HG02870 (cell line): ENCODE data around the gene C11orf86.

Experiments
- ATAC-seq: cut with Tn5 transposase; IDR thresholded peaks from one replicate; pipeline ENCODE4 v1.9.1; 2021; ENCODE audit warnings: mild to moderate bottlenecking, moderate library complexity; ENCODE audit not compliant: unreplicated experiment

C11orf86 gene

DNA sequence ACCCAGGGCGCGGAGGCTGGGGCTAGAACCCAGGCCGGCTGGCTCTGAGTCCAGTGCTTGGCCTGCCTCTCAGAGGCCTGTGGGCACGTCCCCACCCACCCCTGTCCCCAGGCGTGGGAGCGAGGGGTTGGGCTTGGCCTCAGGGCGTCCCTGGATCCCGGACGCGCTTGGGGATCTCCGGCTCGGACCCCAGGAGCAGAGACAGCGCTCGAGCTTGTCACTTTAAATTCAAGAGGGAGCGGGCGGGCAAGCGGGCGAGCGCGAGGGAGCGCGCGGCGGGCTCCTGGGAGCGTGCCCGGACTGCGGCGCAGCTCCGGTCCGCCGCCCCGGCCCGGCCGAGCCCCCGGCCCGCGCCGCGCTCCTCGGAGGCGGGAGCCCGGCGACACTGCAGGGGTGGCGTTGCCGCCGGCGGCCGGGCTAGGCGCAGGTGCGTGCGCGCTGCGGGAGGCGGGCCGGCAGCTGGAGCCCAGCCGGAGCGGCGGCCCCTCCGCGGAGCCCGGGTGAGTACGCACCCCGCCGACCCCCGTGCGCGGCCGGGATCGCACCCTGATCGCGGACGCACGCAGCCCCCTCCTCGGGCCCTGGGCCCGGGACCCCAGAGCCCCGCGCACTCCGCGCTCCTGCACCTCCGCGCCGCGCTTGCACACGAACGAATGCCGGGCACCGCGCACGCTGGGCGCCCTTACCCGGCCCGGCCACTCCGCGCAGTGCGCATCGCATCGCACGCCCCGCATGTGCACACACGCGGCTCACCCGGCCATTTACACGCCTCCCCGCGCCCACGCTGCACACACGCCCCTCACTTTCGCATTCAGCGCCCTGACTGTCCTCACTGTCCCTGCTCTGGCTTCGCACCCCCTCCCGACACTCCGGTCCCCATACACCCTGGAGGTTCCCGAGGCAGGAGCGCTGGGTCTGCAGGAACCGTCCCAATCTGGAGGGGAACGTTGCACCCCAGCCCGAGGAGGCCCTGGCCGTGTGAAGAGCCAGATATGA is 48.2 kb downstream of the C11orf86 start, which contains the start of gene SYT12:
SYT12 (plus strand) TSS at position 174 of the 996 bp plus-strand sequence. CDS start 7,011 bp downstream, outside the sequence.
- ATAC-seq = no peak

DNA sequence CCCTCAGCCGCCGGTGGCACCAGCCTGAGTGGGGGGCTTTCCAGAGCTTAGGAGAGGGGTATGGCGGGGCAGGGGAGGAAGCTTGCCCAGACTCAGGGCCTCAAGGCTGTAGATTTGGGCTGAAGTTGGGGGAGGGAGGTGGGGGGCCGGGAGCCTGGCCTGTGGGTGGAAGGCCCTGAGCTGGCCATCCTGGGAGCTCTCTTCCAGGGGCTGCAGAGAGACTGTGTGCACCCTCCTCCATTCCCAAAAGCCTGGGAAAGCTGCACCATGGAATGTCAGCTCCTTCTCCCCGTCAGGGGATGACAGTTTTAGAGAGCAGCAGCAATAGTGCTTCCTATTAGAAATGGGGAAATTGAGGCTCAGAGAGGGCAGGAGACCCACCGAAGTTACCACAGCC is 48.9 kb downstream of the C11orf86 start:
- no peak for ATAC-seq

DNA sequence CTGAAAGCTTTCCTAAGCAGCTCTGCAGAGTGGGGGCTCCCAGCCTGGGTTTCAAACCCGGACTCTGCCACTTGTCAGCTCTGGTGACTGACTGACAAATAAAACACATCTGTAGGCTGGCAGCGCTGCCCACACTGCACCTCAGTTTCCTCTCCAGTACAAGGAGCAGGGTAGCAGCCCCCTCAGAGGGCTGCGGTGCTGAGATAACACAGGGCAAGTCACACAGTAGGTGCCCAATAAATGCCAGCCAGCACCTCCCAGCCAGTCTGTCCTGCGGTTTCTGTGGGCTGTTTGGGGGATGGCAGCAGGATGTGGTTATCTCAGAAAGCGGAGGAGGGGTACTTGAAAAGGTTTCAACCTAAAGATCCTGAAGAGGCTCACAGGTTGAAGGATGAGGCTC is 49.3 kb downstream of the C11orf86 start:
- ATAC-seq = no peak

DNA sequence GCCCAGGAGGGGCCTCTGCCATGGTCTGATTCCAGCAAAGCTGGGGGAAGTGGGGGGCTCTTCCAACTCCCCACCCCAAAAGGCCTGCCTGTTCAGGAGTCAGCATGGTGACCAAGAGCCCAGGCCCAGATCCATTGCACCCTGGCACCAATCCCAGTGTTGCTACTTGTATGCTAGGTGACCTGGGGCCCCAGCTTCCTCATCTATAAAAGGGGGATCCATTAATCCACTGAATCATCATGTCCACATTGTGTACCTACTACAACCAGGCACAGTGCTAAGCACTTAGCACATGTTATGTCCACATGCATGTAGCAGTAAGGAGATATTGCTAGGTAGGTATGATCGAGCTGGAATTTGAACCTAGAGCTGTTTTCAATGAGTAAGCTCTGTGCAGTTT is 49.9 kb downstream of the C11orf86 start:
- no peak for ATAC-seq

DNA sequence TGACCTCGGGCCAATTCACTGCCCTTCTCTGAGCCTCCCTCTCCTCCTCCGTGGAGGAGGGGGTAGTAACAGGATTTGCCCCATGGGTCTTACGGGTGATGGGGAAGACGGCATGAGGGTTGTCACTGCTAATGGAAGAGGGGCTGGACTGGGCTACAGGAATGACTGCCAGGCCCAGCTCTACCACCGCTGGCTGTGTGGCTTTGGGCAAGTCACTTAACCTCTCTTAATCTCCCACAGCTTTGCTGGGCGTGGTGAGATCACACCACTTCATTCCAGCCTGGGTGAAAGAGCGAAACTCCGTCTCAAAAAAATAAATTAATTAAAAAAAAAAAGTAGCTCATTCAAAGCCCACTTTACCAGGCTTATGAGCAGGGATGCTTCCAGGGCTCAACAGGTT is 50.6 kb downstream of the C11orf86 start:
- ATAC-seq = no peak
